NCI-H1436 treated with DMSO at 0.1 percent for 48 hours (cell line): ENCODE data around the gene MTG2.

ENCODE experiments used
- DNase-seq: peaks from one replicate; lab custom pipeline; 2025; lab: John Stamatoyannopoulos, UW

Gene MTG2

DNA sequence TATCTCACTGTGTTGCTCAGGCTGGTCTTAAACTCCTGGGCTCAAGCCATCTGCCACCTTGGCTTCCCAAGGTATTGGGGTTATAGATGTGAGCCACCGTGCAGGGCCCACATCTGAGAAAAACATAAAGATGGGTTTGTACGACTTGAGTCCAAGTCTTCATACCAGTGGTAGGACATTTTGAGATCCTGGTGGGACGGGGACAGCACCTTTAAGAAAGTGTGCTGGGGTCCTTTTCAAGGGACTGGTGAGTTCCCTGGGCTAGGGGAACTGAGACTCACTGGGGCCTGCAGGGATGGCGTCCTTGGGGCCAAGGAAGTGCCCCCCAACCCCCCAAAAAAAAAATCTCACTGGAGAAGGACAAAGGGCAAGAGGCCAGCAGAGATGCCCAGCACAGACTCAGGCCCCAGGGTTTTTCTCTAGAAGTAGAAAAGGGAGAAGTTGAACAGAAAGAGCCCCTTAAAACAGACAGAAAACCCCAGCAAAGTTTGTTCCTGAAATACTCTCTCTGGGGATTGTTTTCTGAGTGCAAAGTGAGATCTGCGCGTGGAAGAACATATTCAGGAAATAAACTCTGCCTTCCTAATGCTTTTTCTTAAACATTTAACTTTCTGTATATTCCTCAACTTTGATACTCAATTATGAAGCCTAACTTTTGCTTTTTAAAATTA lies 66.2 kb downstream of the MTG2 start:
- no peak for DNase-seq

DNA sequence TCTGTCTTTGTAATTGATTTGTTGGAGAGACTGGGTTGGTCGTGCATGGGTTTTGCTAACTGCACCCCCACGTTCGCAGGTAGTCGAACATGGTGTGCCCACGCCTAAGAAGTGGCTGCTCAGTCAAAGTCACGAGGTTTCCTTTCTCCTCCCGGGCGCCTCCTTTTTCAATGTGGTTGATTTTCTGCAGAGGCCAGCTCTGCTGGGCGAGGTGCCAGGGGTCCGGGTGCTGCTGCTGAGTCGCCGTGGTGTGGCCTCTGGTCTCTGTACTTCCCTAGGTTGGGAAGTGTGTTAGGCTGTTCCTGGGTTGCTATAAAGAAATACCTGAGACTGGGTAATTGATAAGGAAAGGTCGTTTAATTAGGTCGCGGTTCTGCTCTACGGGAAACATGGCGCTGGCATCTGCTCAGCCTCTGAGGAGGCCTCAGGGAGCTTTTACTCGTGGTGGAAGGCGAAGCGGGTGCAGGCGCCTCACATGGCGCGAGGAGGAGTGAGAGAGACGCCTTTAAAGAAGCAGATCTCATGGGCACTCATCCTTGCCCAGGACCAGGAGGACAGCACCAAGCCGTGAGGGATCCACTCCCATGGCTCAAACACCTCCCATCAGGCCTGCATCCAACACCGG lies 69.6 kb downstream of the MTG2 start:
- no peak for DNase-seq
